BJ (cell line): ENCODE data around the gene SEC61A1. TPM values are rescaled to one million over a fixed set of nuclear protein-coding genes. Genes with fewer than 3 reads are reported as not detected.

Experiments used
- CTCF ChIA-PET: fragments of 350-600 bp; formaldehyde crosslinking; extraction: SDS; loops from one replicate; lab custom pipeline; 2021; ENCODE audit warnings: antibody characterized with exemption, inconsistent platforms; lab: Yijun Ruan, JAX
- POLR2A ChIA-PET: fragments of 300-600 bp; sonication (Branson Sonifier 250); formaldehyde crosslinking; extraction: SDS; loops from one replicate; lab custom pipeline; 2021; ENCODE audit warnings: antibody characterized with exemption; lab: Charles Lee
- DNase-seq: peaks from one replicate; pipeline ENCODE4 v3.0.0-alpha.2; 2011; ENCODE audit warnings: low read depth
- H3K27me3 ChIP-seq: 2 replicates; pipeline ENCODE4 v1.6.0; 2011; ENCODE audit warnings: low read length; ENCODE audit not compliant: control insufficient read depth, insufficient read depth
- H3K36me3 ChIP-seq: 2 replicates; pipeline ENCODE4 v1.5.1; 2011; ENCODE audit warnings: low read length; ENCODE audit not compliant: control insufficient read depth, insufficient read depth
- H3K4me3 ChIP-seq: 2 replicates; pipeline ENCODE4 v1.5.1; 2011; ENCODE audit warnings: low read depth, mild to moderate bottlenecking, control low read depth, low read length
- polyA plus RNA-seq: library from polyadenylated mRNA; depleted of rRNA; stranded (reverse); fragments of >200 nt; gene quantifications from 2 replicates; pipeline ENCODE4 v1.2.3, GENCODE V29; 2011
- TF ChIP-seq, protein P1 (sequence below): IDR thresholded peaks from 2 replicates; pipeline ENCODE4 v1.5.1; 2011; ENCODE audit warnings: low read depth, mild to moderate bottlenecking, control low read depth, inconsistent platforms, low read length, moderate library complexity; ENCODE audit not compliant: insufficient read depth

The SEC61A1 gene
- polyA plus RNA-seq, 1 experiment, result 458 TPM

DNA sequence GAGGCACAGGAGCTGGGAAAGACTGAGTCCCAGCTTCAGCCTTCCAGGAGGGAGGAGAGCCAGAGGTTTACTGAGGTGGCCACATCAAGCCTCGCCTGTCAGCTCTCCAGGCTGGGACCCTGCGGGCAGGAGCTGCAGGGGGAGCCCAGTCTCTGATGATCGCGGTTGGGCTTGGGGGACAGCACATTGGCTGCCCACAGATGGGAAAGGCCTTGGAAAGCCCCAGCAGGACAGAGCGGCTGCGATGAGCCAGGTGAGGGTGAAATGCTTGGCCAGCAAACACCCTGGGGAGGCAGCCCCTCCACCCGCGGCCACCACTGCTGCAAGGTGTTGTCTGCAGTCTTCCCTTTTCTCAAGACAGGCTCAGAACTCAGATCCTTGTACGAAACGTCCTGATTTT, 31.2 kb downstream of the SEC61A1 start:
- ChIA-PET CTCF (interaction anchor here (0.8 to 7.0 kb wide), 3 partner anchors 11 to 524 kb away, joined by 3 to 45 read pairs (median 6); no protein-coding TSS in a partner anchor), POLR2A (interaction anchor here (0.5 kb wide), 1 partner anchor 91 kb away, joined by 3 read pairs; no protein-coding TSS in a partner anchor)
- Histone ChIP-seq H3K4me3 (no peak overlapping the region), H3K36me3 (peaks cover 8% of the 10 kb centered on the region), H3K27me3 (no peaks in the 10 kb centered on the region)
- TF ChIP-seq, protein P1, sequence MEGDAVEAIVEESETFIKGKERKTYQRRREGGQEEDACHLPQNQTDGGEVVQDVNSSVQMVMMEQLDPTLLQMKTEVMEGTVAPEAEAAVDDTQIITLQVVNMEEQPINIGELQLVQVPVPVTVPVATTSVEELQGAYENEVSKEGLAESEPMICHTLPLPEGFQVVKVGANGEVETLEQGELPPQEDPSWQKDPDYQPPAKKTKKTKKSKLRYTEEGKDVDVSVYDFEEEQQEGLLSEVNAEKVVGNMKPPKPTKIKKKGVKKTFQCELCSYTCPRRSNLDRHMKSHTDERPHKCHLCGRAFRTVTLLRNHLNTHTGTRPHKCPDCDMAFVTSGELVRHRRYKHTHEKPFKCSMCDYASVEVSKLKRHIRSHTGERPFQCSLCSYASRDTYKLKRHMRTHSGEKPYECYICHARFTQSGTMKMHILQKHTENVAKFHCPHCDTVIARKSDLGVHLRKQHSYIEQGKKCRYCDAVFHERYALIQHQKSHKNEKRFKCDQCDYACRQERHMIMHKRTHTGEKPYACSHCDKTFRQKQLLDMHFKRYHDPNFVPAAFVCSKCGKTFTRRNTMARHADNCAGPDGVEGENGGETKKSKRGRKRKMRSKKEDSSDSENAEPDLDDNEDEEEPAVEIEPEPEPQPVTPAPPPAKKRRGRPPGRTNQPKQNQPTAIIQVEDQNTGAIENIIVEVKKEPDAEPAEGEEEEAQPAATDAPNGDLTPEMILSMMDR, result no peak
- DNase-seq, result no peak

DNA sequence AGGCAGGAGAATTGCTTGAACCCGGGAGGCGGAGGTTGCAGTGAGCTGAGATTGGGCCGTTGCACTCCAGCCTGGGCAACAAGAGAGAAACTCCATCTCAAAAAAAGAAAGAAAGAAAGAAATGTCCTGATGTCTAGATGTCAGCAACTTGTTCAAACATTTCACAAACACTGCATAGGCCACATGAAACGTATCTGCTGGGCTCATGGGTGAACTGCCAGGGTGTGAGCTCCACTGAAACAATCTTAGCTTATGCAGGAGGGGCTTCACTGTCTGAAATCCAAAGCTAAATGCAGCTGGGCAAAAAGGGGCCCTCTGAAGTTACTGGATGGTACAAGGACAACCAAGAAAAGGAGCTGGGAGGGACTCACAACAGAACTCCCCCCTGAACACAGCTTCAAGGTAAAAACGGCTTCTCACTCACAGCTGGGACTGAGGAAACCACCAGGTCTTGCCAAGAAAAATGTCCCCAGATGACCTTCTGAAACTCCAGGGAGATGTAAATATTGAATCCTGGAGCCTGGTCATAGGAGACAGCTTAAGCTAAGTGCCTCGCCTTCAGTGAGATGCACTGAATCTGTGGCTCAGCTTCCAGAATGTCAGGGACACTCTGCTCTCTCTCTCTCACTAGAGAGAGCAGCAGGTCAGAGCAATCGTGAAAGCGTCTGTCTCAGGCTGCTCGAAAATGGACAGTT, 31.9 kb downstream of the SEC61A1 start:
- ChIA-PET CTCF (interaction anchor here (0.8 to 7.0 kb wide), 6 partner anchors 9 to 533 kb away, joined by 3 to 45 read pairs (median 5); no protein-coding TSS in a partner anchor), POLR2A (no interaction called here)

DNA sequence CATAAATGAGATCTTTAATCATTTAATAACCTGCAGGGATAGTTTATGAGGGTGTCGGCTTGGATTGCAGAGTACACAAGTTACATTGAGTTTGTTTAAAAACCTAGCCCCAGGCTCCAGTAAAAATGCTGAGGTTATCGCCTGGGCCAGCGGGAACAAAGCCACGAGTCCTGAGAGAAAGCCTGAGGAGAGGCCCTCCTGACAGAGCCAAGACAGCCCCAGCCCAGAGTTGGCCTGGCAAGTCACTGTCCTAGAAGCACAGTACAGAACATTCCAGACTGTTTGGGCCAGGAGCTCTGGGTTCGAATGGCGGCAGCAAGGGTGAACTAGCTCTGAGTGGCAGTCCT, 32.4 kb downstream of the SEC61A1 start:
- TF ChIP-seq, protein P1, result no peak
- Histone ChIP-seq H3K27me3 (no peaks in the 10 kb centered on the region), H3K4me3 (no peak overlapping the region), H3K36me3 (peaks cover 7% of the 10 kb centered on the region)
- DNase-seq, result no peak
- POLR2A ChIA-PET, result no interaction called here
- CTCF ChIA-PET, result interaction anchor here (0.9 to 7.0 kb wide), 5 partner anchors 9 to 533 kb away, joined by 3 to 45 read pairs (median 6); no protein-coding TSS in a partner anchor

More for the DNA sequence above, 31.9 kb downstream of the SEC61A1 start:
- Histone ChIP-seq H3K4me3 (no peak overlapping the region), H3K36me3 (peaks cover 8% of the 10 kb centered on the region), H3K27me3 (no peaks in the 10 kb centered on the region)
- DNase-seq, result no peak
- TF ChIP-seq, protein P1, result no peak

DNA sequence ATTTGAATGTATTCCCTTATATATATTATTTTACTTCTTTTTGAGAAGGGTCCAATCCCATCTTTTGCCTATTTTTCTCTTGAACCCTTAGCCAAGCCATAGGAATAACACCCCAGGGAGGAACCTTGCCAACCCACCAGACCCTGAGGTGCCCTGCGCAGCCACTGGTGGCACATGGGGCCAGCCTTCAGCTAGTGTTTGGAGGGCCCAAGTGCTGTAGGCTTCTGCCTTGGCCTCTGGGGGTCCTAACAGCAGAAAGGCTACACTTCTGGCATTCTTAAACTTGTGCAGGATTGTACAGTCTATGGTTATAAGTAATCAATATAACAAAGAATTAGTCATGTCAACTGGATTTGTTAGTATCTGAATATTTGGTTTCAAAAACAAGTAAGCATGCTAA, 36.9 kb downstream of the SEC61A1 start:
- ChIA-PET CTCF (no interaction called here), POLR2A (no interaction called here)
- TF ChIP-seq, protein P1, result no peak
- H3K4me3 ChIP-seq, result no peak overlapping the region
- peaks cover 1% of the 10 kb centered on the region; the same call in 1 of the 2 replicates for H3K36me3 ChIP-seq
- DNase-seq, result no peak
- H3K27me3 ChIP-seq, result no peaks in the 10 kb centered on the region

DNA sequence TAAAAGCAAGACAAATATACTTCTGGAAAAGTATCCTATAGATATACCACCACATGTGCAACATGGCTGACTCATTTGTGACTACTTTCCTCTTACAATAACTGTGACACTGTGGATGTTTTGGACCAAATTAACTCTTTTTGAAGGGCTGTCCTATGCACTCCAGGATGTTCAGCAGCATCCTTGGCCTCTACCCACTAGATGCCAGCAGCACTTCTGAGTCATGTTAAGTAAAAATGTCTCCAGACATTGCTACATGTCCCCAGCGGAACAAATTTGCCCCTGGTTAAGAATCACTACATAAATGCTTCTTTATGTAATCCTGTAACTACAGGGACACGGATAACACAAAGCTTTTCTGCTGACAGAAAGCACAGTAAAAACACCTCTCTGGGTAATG, 39.3 kb downstream of the SEC61A1 start:
- ChIA-PET POLR2A (no interaction called here), CTCF (interaction anchor here (1.1 to 1.4 kb wide), 4 partner anchors 9 to 42 kb away, joined by 3 to 7 read pairs (median 4); partner anchors contain the start of gene RUVBL1)
- no peak for DNase-seq
- Histone ChIP-seq H3K36me3 (peaks cover 1% of the 10 kb centered on the region; the same call in 1 of the 2 replicates), H3K4me3 (no peak overlapping the region), H3K27me3 (no peaks in the 10 kb centered on the region)
- TF ChIP-seq, protein P1, result no peak
